DMS153 treated with DMSO at 0.1 percent for 48 hours (cell line): ENCODE results near the gene SNAI1.
"Not testable (repeated sequence)": the region's sequence is repeated elsewhere in the genome, so short reads cannot be mapped to it uniquely, and the experiment has no call there.

Experiments
- DNase-seq: peaks from one replicate; lab custom pipeline; 2025; ENCODE audit not compliant: unreplicated experiment; lab: John Stamatoyannopoulos, UW

SNAI1 gene

DNA sequence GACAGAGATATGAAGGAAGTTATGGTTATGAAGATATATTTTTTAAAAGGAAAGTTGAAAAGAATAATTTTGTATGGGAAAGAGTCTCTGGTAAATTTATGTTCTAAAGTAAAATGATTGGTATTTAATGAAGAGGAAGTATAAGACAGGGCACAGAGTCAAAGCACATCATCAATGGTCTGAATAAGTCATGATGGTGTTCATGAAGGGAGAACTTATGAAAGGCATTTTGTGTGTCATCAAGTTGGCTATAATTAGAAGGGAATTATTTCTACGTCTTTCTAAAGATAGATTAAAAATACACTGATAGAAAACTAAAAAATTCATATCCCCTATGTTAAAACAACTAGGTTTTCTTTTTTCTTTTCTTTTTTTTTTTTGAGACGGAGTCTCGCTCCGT is 21.4 kb upstream of the SNAI1 start:
- no peak for DNase-seq

DNA sequence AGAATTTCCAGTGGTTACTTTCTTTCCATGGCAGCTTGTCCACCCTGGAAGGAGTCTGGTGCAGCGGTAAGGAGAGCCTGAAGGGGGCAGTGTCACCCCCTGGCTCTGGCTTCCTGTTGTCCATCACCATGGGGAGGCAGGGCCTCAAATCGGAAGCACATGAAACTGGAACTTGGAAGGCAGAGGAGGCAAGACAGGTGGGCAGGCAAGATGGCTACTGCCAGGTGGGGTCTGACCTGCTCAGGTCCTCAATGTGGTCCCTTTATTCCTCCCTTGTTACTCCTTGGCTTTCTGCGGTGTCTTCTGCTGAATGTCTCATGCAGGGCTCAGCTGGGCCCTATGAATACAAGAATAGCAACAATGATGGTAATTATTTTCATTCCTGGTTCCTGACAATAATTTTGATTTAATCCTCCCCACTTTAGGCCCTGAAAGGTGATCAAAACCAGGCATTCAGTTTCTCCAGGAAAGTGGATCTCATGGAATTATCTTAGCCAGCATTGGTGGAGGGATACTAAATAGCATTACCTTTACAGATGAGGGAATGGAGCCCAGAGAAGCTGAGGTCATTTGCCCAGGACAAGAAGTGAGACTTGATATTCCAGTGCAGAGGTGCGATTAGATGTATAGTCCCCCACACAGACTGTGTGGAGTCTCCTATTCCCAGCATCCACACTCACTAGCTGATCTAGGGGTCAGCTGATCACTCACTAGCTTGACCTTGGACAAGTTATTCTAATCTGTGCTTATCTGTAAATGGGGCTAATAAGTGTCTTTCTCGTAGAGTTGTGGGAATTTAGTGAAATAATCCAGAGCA is 17.6 kb upstream of the SNAI1 start:
- DNase-seq = no peak

GRCh38 chr20:49965781-49966305 is 16.9 kb upstream of the SNAI1 start:
- no peak for DNase-seq

DNA sequence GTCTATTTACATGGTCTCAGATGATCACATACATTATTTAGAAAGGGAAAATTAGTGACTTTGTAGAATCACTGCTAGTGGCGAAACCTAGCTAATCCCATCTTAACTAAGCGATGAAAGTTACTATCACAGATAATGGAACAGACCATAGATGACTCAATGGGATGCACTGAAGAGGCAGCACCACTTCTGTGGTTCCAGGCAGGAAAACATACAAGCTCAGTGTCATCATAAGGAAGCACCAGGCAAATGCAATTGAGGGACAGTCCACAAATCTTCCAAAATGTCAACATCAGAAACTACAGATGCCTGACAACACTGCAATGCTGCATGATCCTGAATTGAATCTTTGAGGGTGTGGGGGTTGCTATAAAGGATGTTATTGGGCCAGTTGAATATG is 15.9 kb upstream of the SNAI1 start:
- DNase-seq = no peak

GRCh38 chr20:49969234-49969633 is 13.5 kb upstream of the SNAI1 start:
- DNase-seq = no peak

DNA sequence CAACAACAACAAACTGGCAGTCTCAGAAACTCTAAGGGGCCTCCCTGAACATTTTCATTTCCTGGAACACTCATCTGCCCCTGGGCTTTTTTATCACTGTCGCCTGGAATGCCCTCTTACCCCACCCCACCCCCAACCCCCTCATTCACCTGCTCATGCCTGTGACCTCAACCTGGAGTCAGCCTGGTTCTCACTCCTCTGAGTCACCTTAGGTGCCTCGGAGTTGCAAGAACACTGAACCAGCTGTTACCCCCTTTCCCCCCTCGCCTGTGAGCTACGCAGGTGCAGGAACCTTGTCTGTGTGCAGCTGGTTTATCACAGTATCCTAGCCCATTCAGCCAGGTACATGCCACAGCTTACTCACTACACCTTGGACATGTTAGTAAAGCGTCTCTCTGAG is 12.8 kb upstream of the SNAI1 start:
- no peak for DNase-seq

GRCh38 chr20:49970498-49970897 is 12.3 kb upstream of the SNAI1 start:
- DNase-seq = no peak

DNA sequence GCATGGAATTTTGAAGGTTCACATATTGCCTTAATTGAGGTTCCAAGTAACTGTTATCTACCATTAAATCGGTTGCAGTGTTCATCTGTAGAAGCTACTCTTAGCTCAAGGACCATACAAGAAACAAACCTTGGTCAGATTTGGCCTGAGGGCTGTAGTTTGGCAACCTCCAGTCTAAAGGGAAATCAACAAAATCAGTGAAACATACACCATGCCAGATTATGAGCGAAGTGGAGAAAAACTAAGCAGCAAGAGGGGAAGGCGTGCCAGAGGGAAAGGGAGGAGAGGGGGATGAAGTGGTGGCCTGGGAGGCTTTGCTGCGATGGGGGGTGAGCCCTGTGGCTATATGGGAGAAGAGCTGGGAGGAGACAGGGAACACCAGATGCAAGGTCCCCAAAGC is 8.8 kb upstream of the SNAI1 start:
- no peak for DNase-seq

DNA sequence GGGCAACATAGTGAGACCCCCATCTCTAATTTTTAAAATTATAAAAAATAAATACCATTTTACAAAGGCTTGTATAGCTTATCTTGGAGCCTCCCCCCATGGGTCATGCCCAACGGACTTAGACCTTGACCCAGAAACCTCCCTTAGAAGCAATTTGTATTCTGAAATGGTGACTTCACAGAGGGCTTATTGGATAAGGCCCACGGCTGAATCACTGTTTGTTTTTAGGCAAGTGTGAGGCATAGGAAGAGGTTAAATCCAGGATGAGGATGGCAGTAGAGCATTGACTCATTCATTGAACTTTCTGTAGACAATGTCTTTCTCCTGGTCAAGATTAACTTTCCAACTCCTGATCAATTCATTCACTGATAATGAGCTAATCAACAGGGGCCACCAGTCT is 6.2 kb upstream of the SNAI1 start:
- no peak for DNase-seq

DNA sequence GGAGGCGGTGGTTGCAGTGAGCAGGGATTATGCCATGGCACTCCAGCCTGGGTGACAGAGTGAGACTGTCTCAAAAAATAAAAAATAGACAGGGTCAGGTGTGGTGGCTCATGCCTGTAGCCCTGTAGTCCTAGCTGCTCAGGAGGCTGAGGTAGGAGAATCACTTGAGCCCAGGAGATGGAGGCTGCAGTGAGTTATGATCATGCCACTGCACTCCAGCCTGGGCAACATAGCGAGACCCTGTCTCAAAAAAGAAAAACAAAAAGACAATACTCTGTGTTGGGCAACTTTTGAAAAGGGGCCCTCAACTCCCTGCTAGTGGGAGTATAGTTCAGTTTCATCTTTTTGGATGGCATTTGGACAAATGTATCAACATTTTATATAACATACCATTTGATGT is 5.0 kb upstream of the SNAI1 start:
- DNase-seq = not testable (repeated sequence)

DNA sequence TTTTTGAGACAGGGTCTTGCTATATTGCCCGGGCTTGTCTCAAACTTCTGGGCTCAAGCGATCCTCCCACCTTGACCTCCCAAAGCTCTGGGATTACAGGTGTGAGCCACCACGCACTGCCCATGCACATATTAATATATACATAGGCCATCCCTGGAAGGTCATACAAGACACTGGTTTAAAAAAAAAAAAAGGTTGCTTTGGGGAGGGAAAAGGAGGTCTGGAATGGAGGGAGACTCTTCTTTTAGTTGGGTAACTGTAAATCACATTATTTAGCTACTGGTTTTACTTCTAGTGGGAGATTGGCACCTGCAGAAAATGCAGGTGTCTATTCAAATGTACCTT is 4.1 kb upstream of the SNAI1 start:
- no peak for DNase-seq

DNA sequence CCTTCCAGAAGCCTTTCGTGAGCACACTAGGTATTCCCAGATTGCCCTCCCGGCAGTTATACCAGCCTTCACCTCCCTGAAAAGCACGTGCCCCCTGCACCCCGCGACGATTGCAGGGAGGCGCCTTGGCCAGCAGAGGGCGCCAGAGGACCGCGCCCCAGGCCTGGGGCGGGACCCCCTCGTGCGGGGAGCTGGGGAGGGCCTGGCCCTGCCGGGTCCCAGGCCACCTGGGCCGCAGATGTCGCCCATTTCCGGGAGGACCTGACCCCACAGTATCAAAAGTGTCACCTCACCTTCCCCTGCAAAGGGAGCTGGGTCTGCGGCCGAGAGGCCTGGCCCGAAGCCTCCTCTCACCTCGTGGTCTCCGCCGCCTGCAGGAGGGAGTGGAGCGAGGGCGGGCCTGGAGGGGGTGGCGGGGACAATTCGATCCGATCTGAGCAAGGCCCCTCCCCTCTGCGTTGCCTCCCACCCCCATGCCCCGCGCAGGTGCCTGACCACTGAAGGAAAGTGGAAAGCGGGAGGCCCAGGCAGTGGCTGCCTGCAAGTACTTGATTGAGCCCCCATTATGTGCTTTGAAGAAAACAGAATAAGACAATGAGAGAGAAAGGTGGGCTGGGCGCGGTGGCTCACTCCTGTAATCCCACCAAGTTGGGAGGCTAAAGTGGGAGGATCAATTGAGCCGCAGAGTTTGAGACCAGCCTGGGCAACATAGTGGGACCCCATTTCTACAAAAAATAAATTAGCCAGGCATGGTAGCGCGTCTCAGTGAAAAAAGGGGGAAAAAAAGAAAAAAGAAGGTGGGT is 3.5 kb upstream of the SNAI1 start:
- no peak for DNase-seq

- DNase-seq = no peak
Observed at GRCh38 chr20:49980140-49981008, 2.4 kb upstream of the SNAI1 start.

GRCh38 chr20:49981218-49982071 is 1.3 kb upstream of the SNAI1 start:
- DNase-seq = no peak

- DNase-seq = no peak
Observed at GRCh38 chr20:49982072-49982345, 771 bp upstream of the SNAI1 start.

GRCh38 chr20:49983123-49983847 is 505 bp downstream of the SNAI1 start:
- DNase-seq = no peak

DNA sequence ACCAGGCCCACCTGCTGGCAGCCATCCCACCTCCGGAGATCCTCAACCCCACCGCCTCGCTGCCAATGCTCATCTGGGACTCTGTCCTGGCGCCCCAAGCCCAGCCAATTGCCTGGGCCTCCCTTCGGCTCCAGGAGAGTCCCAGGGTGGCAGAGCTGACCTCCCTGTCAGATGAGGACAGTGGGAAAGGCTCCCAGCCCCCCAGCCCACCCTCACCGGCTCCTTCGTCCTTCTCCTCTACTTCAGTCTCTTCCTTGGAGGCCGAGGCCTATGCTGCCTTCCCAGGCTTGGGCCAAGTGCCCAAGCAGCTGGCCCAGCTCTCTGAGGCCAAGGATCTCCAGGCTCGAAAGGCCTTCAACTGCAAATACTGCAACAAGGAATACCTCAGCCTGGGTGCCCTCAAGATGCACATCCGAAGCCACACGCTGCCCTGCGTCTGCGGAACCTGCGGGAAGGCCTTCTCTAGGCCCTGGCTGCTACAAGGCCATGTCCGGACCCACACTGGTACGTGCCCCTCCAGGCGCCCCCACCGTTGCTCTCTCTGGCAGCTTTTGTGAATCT is 1.1 kb downstream of the SNAI1 start:
- DNase-seq = no peak

- DNase-seq = no peak
Observed at GRCh38 chr20:49984426-49985153, 1.8 kb downstream of the SNAI1 start.

- DNase-seq = no peak
Observed at GRCh38 chr20:49985157-49985556, 2.4 kb downstream of the SNAI1 start.
